CD4-positive, CD25-positive, alpha-beta regulatory T cell (primary cell): ENCODE results near the gene ING5. TPM values are rescaled to one million over a fixed set of nuclear protein-coding genes. Genes with fewer than 3 reads are reported as not detected.

Experiments
- ATAC-seq, 2 donors: fragments of 150-1000 bp; cut with Tn5 transposase; one replicate each; pipeline ENCODE4 v1.10.0; 2021; ENCODE audit warnings: low read depth in 2 of 2, moderate number of reproducible peaks in 2 of 2, moderate library complexity in 1 of 2
- DNase-seq, 3 donors: peaks; one replicate each; pipeline versions ENCODE4 v3.0.0 to v3.0.0-alpha.2; 2012 to 2022; ENCODE audit warnings: mixed read lengths in 1 of 3
- H3K27ac ChIP-seq: one replicate; pipeline ENCODE4 v1.7.0; 2013; ENCODE audit warnings: mild to moderate bottlenecking, low read length; ENCODE audit not compliant: insufficient read depth, poor library complexity, severe bottlenecking
- H3K27me3 ChIP-seq: one replicate; pipeline ENCODE4 v1.7.0; 2013; ENCODE audit warnings: low read length; ENCODE audit not compliant: control insufficient read depth, insufficient read depth
- H3K36me3 ChIP-seq: one replicate; pipeline ENCODE4 v1.7.0; 2013; ENCODE audit warnings: mild to moderate bottlenecking, low read length, moderate library complexity; ENCODE audit not compliant: control insufficient read depth, insufficient read depth
- H3K4me1 ChIP-seq: 2 replicates; pipeline ENCODE4 v1.7.0; 2013; ENCODE audit warnings: mild to moderate bottlenecking, low read length; ENCODE audit not compliant: insufficient read depth, control insufficient read depth, poor library complexity, severe bottlenecking
- H3K4me3 ChIP-seq: one replicate; pipeline ENCODE4 v1.7.0; 2013; ENCODE audit warnings: low read depth, mild to moderate bottlenecking, low read length, moderate library complexity
- H3K9me3 ChIP-seq, 2 experiments: 1 replicate in 1 of 2; 2 replicates in 1 of 2; pipeline ENCODE4 v1.7.0; 2013; ENCODE audit warnings: low read length in 2 of 2, mild to moderate bottlenecking in 1 of 2, moderate library complexity in 1 of 2; ENCODE audit not compliant: control insufficient read depth in 2 of 2
- H3K27ac Mint-ChIP-seq, 3 donors: one replicate each; pipeline ENCODE4 v1.8.0; 2020 to 2022; ENCODE audit warnings: mild to moderate bottlenecking in 3 of 3, mixed read lengths in 3 of 3, moderate library complexity in 2 of 3
- H3K27me3 Mint-ChIP-seq: one replicate; pipeline ENCODE4 v1.8.0; 2022; ENCODE audit warnings: mild to moderate bottlenecking, mixed read lengths
- H3K36me3 Mint-ChIP-seq: one replicate; pipeline ENCODE4 v1.8.0; 2020; ENCODE audit warnings: mixed read lengths
- H3K4me1 Mint-ChIP-seq, 4 donors: one replicate each; pipeline ENCODE4 v1.8.0; 2020 to 2022; ENCODE audit warnings: mixed read lengths in 4 of 4, mild to moderate bottlenecking in 1 of 4
- H3K4me3 Mint-ChIP-seq, 4 donors: one replicate each; pipeline ENCODE4 v1.8.0; 2020 to 2022; ENCODE audit warnings: mild to moderate bottlenecking in 4 of 4, mixed read lengths in 4 of 4, moderate library complexity in 3 of 4
- H3K9me3 Mint-ChIP-seq, 7 donors: one replicate each; pipeline ENCODE4 v1.8.0; 2020 to 2022; ENCODE audit warnings: mixed read lengths in 7 of 7, mild to moderate bottlenecking in 3 of 7, moderate library complexity in 2 of 7
- polyA plus RNA-seq, 4 donors: library from polyadenylated mRNA; unstranded; fragments of 300-500 nt; fragmentation: Illumina TruSeq; gene quantifications; one replicate each; pipeline ENCODE4 v1.2.3, GENCODE V29; 2021
- total RNA-seq: library from RNA; stranded (reverse); gene quantifications from one replicate; pipeline ENCODE4 v1.2.3, GENCODE V29; 2022

The ING5 gene
- total and polyA plus RNA-seq, 5 donors from 2014 or later, result 16.7 to 64.8 (median 21.4) TPM

DNA sequence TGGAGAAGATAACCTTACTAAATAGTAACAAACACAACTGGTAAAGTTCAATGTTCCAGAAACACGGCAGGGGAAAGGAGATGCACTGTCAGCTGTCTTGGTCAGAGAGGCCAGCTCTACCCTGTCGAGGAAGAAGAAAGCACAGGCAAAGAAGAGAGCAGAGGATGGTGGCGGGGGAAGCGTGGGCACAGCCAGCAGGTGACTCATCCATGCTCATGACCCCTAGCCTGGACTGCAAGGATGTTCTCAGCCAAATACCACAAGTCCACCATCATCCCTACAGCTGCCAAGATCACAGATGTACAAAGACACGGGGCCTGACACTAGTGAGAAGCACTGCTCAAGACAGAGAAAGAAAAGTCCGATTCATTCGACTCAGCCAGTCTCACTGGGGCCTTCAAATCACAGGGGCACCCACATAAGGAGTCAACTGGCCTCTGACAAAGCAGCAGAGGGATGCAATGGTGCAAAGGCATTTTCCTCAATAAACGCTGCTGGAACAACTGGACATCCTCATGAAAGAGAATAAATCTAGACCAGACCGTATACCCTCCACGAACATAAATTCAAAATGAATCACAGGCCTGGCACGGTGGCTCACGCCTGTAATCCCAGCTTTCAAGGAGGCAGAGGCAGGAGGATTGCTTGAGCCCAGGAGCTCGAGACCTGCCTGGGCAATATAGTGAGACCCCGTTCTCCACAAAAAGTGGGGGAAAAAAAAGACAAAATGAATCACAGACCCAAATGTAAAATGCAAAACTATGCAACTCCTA is 20.8 kb upstream of the ING5 start:
- Mint-ChIP-seq H3K4me3 (peak overlapping the region in 1 of 4 donors; percentile 17), H3K27me3 (no peaks in the 10 kb centered on the region), H3K9me3 (no peaks in the 10 kb centered on the region), H3K27ac (peak overlapping the region in 1 of 3 donors; percentile 67), H3K4me1 (peaks cover 5 to 13% (median 6%) of the 10 kb centered on the region in 4 donors), H3K36me3 (peaks cover 21% of the 10 kb centered on the region)
- no peak overlapping the region for H3K27ac ChIP-seq
- no peaks in the 10 kb centered on the region for H3K27me3 ChIP-seq
- peaks cover 8% of the 10 kb centered on the region for H3K4me1 ChIP-seq
- H3K4me3 ChIP-seq, result no peak overlapping the region
- no peak for ATAC-seq
- no peak for DNase-seq
- peaks cover 40% of the 10 kb centered on the region for H3K36me3 ChIP-seq
- H3K9me3 ChIP-seq, result no peaks in the 10 kb centered on the region

DNA sequence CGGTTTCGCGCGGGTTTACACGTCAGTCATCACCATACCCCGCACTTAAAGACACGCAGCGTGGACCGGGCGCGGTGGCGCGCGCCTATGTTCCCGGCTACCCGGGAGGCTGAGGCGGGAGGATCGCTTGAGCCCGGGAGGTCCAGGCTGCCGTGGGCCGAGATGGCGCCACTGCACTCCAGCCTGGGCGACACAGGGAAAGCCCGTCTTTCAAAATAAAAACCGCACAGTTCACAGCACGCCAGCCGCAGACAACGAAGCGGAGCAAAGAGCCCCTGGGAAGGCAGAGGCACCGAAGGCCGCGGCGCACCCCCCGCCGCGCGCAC is 15.6 kb upstream of the ING5 start:
- Histone ChIP-seq H3K4me1 (peaks cover 25% of the 10 kb centered on the region), H3K9me3 (no peaks in the 10 kb centered on the region), H3K36me3 (peaks cover 15% of the 10 kb centered on the region), H3K27ac (peak overlapping the region; percentile 86), H3K27me3 (no peaks in the 10 kb centered on the region), H3K4me3 (peak overlapping the region; percentile 71)
- H3K36me3 Mint-ChIP-seq, result peaks cover 17% of the 10 kb centered on the region
- DNase-seq, result peak in 1 of 3 donors; percentile 40
- H3K4me1 Mint-ChIP-seq, result peaks cover 13 to 33% (median 16%) of the 10 kb centered on the region in 4 donors
- H3K27me3 Mint-ChIP-seq, result no peaks in the 10 kb centered on the region
- peak overlapping the region; percentile 84 to 90 (median 86) for H3K4me3 Mint-ChIP-seq
- H3K9me3 Mint-ChIP-seq, result no peaks in the 10 kb centered on the region
- no peak for ATAC-seq
- peak overlapping the region; percentile 1 to 74 (median 28) for H3K27ac Mint-ChIP-seq

DNA sequence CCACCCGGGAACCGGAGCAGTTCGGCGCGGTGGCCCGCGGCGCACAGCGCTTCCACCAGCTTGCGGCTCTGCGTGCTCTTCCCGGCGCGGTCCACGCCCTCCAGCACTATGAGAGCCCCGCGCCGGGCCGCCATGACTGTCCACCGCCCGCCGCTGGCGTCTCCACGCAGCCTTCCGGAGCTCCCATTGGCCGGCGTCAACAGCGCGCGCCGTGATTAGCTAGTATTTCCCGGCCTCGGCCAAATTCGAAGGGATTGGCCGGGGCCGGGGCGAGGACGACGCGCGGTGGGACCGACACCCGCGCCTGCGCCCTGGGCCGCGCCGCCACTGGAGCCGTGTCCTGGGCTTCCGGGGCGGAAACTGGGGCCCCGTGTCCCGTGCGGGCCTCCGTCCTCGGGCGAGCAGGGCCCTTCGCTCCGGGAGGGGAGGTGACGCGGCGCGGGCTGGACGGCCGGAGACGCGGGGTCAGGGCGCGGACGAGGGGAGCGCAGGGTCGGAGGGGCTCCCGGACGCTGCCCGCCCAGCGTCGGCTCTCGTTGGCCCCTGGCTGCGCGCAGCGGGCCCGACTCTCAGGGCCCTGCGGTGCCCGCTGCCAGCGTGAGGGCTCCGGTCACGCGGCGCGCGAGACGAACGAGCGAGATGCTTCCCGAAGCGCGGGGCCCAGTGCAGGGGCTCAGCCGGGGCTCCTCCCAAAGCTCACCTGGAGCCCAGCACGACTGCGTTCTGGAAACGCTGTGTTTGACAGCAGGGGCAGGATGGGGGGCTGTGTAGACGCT is 15.0 kb upstream of the ING5 start, which contains the start of gene DTYMK:
TSS of gene DTYMK (minus strand) at position 166 of the 776 bp plus-strand sequence. CDS start at position 134, 32 bp downstream.
- peaks cover 25% of the 10 kb centered on the region for H3K4me1 ChIP-seq
- Mint-ChIP-seq H3K4me1 (peaks cover 13 to 33% (median 16%) of the 10 kb centered on the region in 4 donors), H3K9me3 (no peaks in the 10 kb centered on the region), H3K36me3 (peaks cover 13% of the 10 kb centered on the region), H3K27ac (peak within 1 kb of the TSS; percentile 83 to 95 (median 93)), H3K27me3 (no peaks in the 10 kb centered on the region), H3K4me3 (peak within 1 kb of the TSS; percentile 85 to 97 (median 92))
- no peaks in the 10 kb centered on the region for H3K27me3 ChIP-seq
- H3K9me3 ChIP-seq, result no peaks in the 10 kb centered on the region
- peak within 1 kb of the TSS; percentile 86 for H3K27ac ChIP-seq
- DNase-seq (peak; percentile 94 to 97 (median 97)), ATAC-seq (peak; percentile 96 to 98)
- peak within 1 kb of the TSS; percentile 86 for H3K4me3 ChIP-seq
- peaks cover 10% of the 10 kb centered on the region for H3K36me3 ChIP-seq

DNA sequence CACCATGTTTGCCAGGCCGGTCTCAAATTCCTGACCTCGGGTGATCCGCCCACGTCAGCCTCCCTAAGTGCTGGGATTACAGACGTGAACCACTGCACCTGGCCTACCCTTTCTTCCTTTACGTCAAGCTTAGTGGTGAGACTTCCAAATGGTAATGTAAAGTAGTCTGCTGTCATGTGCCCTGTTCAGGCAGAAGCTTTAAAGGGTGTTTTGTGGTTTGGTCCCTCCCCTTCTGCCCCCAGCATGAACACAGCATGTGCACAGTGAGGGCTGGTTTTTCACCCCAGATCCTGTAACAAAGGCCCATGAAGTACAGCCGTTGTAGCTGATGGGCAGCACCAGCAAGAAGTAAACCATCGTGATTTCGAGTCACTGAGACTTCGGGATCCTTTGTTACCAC is 12.5 kb upstream of the ING5 start:
- Histone ChIP-seq H3K27ac (no peak overlapping the region), H3K36me3 (peaks cover 12% of the 10 kb centered on the region), H3K9me3 (no peaks in the 10 kb centered on the region), H3K4me1 (peaks cover 25% of the 10 kb centered on the region), H3K27me3 (no peaks in the 10 kb centered on the region), H3K4me3 (no peak overlapping the region)
- ATAC-seq, result no peak
- H3K36me3 Mint-ChIP-seq, result peaks cover 10% of the 10 kb centered on the region
- no peak overlapping the region for H3K27ac Mint-ChIP-seq
- H3K4me1 Mint-ChIP-seq, result peaks cover 11 to 31% (median 14%) of the 10 kb centered on the region in 4 donors
- no peaks in the 10 kb centered on the region for H3K9me3 Mint-ChIP-seq
- no peaks in the 10 kb centered on the region for H3K27me3 Mint-ChIP-seq
- H3K4me3 Mint-ChIP-seq, result peak overlapping the region; percentile 39 to 97 (median 68)
- DNase-seq, result no peak

DNA sequence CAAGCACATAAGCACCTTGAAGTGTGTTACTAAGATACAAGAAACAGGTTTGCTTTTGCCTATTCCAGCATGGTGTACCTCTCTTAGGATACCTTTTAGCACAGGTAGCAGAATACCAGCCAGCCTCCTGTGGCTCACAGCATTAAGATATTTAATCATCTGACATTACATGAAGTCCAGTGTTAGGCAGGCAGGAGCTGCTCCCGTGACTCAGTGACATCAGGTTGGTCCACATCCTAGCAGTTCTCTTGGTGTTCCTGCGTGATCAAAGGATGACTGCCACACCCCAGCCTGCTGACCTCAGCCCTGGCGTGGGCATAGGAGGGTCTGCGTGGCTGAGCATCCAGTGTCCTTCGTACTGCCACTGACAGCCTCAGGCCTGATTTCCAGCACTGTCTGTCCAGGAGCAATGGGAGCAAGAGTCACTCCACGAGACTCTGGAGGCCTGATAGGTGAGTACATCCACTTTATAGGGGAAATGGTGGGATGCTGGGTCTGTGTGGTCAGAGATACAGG is 11.6 kb upstream of the ING5 start:
- H3K4me1 Mint-ChIP-seq, result peaks cover 10 to 29% (median 12%) of the 10 kb centered on the region in 4 donors
- ATAC-seq (no peak), DNase-seq (no peak)
- Histone ChIP-seq H3K36me3 (peaks cover 14% of the 10 kb centered on the region), H3K27me3 (no peaks in the 10 kb centered on the region), H3K9me3 (no peaks in the 10 kb centered on the region), H3K4me3 (no peak overlapping the region), H3K27ac (no peak overlapping the region), H3K4me1 (peaks cover 25% of the 10 kb centered on the region)
- peak overlapping the region in 2 of 3 donors; percentile 25 to 26 for H3K27ac Mint-ChIP-seq
- peak overlapping the region in 1 of 4 donors; percentile 85 for H3K4me3 Mint-ChIP-seq
- peaks cover 6% of the 10 kb centered on the region for H3K36me3 Mint-ChIP-seq
- no peaks in the 10 kb centered on the region for H3K9me3 Mint-ChIP-seq
- H3K27me3 Mint-ChIP-seq, result no peaks in the 10 kb centered on the region

DNA sequence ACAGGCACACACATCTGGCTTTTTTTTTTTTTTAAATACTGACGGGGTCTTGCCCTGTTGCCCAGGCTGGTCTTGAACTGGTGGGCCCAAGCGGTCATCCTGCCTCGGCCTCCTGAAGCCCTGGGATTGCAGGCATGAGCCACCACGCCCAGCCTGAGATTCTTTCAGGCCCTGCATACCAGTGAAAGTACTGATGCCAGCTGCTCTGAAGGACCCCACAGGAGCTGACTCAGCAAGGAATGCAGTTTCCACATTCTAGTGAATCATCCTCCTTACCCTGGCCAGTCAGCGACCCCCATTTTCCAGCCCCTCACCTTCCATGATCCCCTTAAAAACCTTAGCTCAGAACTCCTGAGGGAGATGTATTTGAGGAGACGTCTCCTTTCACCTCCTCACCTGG is 9.4 kb upstream of the ING5 start:
- DNase-seq, result no peak
- Histone ChIP-seq H3K4me1 (peaks cover 13% of the 10 kb centered on the region), H3K27ac (no peak overlapping the region), H3K4me3 (no peak overlapping the region), H3K27me3 (no peaks in the 10 kb centered on the region), H3K9me3 (no peaks in the 10 kb centered on the region), H3K36me3 (peaks cover 14% of the 10 kb centered on the region)
- Mint-ChIP-seq H3K4me3 (no peak overlapping the region), H3K4me1 (peaks cover 8 to 21% (median 12%) of the 10 kb centered on the region in 4 donors), H3K9me3 (no peaks in the 10 kb centered on the region), H3K27ac (no peak overlapping the region), H3K36me3 (peaks cover 10% of the 10 kb centered on the region), H3K27me3 (no peaks in the 10 kb centered on the region)
- no peak for ATAC-seq

DNA sequence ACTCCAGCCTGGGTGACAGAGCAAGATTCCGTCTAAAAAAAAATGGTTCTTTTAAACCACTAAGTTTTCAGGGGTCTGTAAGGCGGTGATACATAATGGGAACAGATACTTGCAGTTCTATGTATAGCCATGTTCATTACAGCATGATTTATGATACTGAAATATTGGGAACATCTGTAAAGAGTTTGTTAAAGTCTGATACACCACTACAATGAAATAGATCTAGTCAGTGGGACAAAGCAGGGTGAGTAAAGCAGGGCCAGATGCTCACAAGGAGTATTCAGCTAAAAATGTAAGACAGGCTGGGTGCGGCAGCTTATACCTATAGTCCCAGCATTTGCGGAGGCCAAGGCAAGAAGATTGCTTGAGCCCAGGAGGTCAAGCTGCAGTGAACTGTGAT is 6.2 kb upstream of the ING5 start:
- Histone ChIP-seq H3K4me1 (peaks cover 4% of the 10 kb centered on the region), H3K36me3 (peaks cover 6% of the 10 kb centered on the region), H3K9me3 (no peaks in the 10 kb centered on the region), H3K27ac (no peak overlapping the region), H3K4me3 (no peak overlapping the region), H3K27me3 (no peaks in the 10 kb centered on the region)
- Mint-ChIP-seq H3K4me3 (peak overlapping the region in 2 of 4 donors; percentile 27 to 49), H3K9me3 (no peaks in the 10 kb centered on the region), H3K36me3 (peaks cover 7% of the 10 kb centered on the region), H3K27ac (peak overlapping the region in 2 of 3 donors; percentile 17 to 60), H3K27me3 (no peaks in the 10 kb centered on the region), H3K4me1 (peaks cover 4 to 9% (median 5%) of the 10 kb centered on the region in 4 donors)
- DNase-seq (no peak), ATAC-seq (no peak)
